NCI-H1436 treated with DMSO at 0.1 percent for 48 hours (cell line): ENCODE data around the gene NFATC2.

Source experiments
- DNase-seq: peaks from one replicate; lab custom pipeline; 2025; lab: John Stamatoyannopoulos, UW

The NFATC2 gene

GRCh38 chr20:51429696-51430095 lies 112.8 kb downstream of the NFATC2 start:
- DNase-seq = no peak

- DNase-seq = no peak
These were observed 113.4 kb downstream of the NFATC2 start for GRCh38 chr20:51429144-51429482.

GRCh38 chr20:51428401-51429143 lies 113.9 kb downstream of the NFATC2 start:
- no peak for DNase-seq

- DNase-seq = no peak
These were observed 114.7 kb downstream of the NFATC2 start for GRCh38 chr20:51427651-51428291.

- no peak for DNase-seq
These were observed 115.5 kb downstream of the NFATC2 start for GRCh38 chr20:51426718-51427650.

GRCh38 chr20:51425347-51426106 lies 117.0 kb downstream of the NFATC2 start:
- no peak for DNase-seq

- DNase-seq = no peak
These were observed 118.0 kb downstream of the NFATC2 start for GRCh38 chr20:51424270-51425117.

GRCh38 chr20:51423810-51424209 lies 118.7 kb downstream of the NFATC2 start:
- no peak for DNase-seq

- no peak for DNase-seq
These were observed 119.2 kb downstream of the NFATC2 start for GRCh38 chr20:51423290-51423667.

- no peak for DNase-seq
These were observed 119.8 kb downstream of the NFATC2 start for GRCh38 chr20:51422514-51423289.

GRCh38 chr20:51420805-51421204 lies 121.7 kb downstream of the NFATC2 start:
- no peak for DNase-seq

GRCh38 chr20:51420111-51420510 lies 122.4 kb downstream of the NFATC2 start:
- DNase-seq = no peak

- DNase-seq = no peak
These were observed 122.9 kb downstream of the NFATC2 start for GRCh38 chr20:51419646-51420045.

- no peak for DNase-seq
These were observed 123.3 kb downstream of the NFATC2 start for GRCh38 chr20:51419231-51419630.

- no peak for DNase-seq
These were observed 124.4 kb downstream of the NFATC2 start for GRCh38 chr20:51418137-51418529.

GRCh38 chr20:51417250-51418136 lies 125.0 kb downstream of the NFATC2 start:
- no peak for DNase-seq

GRCh38 chr20:51416532-51417249 lies 125.8 kb downstream of the NFATC2 start:
- no peak for DNase-seq

- DNase-seq = no peak
These were observed 128.7 kb downstream of the NFATC2 start for GRCh38 chr20:51413857-51414256.
